Measurements from ENCODE around the gene HPCA.

DNA sequence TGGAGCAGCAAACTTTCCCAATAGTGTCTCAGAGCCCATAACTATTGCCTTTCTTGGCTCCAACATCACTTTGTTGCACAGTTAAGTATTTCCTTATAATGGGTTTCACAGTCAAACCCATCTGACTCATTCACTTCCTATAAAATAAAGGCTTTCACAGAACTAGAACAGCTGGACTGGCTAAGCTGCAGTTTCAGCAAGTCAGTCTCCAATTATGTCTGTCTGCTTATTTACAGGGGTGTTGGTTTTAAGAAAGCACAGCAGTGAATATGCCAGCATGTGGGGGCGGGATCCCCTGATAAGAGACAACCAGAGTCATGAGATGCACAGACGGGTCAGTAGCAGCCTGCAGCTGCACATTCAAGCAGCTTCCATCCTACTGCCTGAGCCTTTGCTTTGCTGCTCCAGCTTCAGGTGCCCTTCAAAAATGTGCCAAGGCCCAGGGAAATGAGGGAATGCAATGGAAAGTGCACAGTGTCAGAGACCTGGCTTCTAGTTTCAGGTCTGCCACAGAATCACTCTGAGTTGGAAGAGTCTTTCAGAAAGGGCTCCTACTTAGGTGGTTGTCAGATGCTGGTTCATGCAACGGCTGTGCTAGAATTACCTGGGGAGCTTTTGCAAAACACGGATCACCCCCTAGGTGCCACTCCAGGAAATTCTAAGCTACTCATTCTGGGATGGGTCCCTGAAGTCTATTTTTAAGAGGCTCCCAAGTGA lies 53.5 kb downstream of the HPCA start:
- TF ChIP-seq FOXM1 (IDR thresholded peaks at IDR 0.05; ENCODE audit: borderline replicate concordance, low read depth) (no peak), TEAD4 (IDR thresholded peaks at IDR 0.05) (no peak), REST (IDR thresholded peaks at IDR 0.05; ENCODE audit: low read depth) (no peak), NFIC (IDR thresholded peaks at IDR 0.05) (no peak), TAF1 (IDR thresholded peaks at IDR 0.05; ENCODE audit: low read depth) (no peak), RAD21 (IDR thresholded peaks at IDR 0.05; ENCODE audit: low read depth) (no peak), EP300 (IDR thresholded peaks at IDR 0.05; ENCODE audit: borderline replicate concordance) (no peak), ZBTB7A (IDR thresholded peaks at IDR 0.05; ENCODE audit: low read depth) (no peak), CEBPB (IDR thresholded peaks at IDR 0.05) (no peak), MAX (IDR thresholded peaks at IDR 0.05) (no peak)

Measured in Ishikawa (cell line).